Measurements from ENCODE around the gene OR8H3. TPM values are rescaled to one million over a fixed set of nuclear protein-coding genes. Genes with fewer than 3 reads are reported as not detected.

The OR8H3 gene
- total and polyA plus RNA-seq, 2 of the 4 experiments (the other 2 are of a cell fraction): not detected

GRCh38 chr11:56103210-56103737 is 18.9 kb upstream of the OR8H3 start, which contains the start of gene OR8H2:
Gene OR8H2 (plus strand): TSS chr11:56103687. CDS start chr11:56105043, 1,356 bp downstream.
- H3K18ac ChIP-seq (ENCODE audit: low read depth, low read length): no peak within 1 kb of the TSS
- H2AK9ac ChIP-seq (replicated peaks; ENCODE audit: low read depth, low read length, poor library complexity): no peak within 1 kb of the TSS
- BruUV-seq (replicated peaks): no TSS peak
- no peaks in the 10 kb centered on the region for H3K36me3 ChIP-seq (ENCODE audit: control insufficient read depth, insufficient read depth, low read length)
- no peak within 1 kb of the TSS for H2BK20ac ChIP-seq (ENCODE audit: low read depth, low read length)
- no peaks in the 10 kb centered on the region for H3K4me1 ChIP-seq (ENCODE audit: control insufficient read depth, insufficient read depth, low read length)
- H4K8ac ChIP-seq (ENCODE audit: low read depth in 2 of 2, low read length in 2 of 2): no peak within 1 kb of the TSS
- no peak within 1 kb of the TSS for H3K27ac ChIP-seq (ENCODE audit: insufficient read depth, low read length)
- H3K9me1 ChIP-seq (ENCODE audit: insufficient read depth, low read length): no peaks in the 10 kb centered on the region
- in situ Hi-C loops (cut with MboI; ENCODE audit: low sequenced_read_pairs) (no loop called here), dilution Hi-C loops (cut with HindIII; ENCODE audit: low sequenced_read_pairs, unreplicated experiment) (no loop called here), intact Hi-C loops (cut with micrococcal nuclease) (no loop called here)
- no peak within 1 kb of the TSS for H2AK5ac ChIP-seq (ENCODE audit: low read depth, low read length)
- no peak within 1 kb of the TSS for H3K9ac ChIP-seq (ENCODE audit: low read depth, low read length)
- no peaks in the 10 kb centered on the region for H4K20me1 ChIP-seq (ENCODE audit: insufficient read depth, low read length)
- no peak within 1 kb of the TSS for H4K5ac ChIP-seq (ENCODE audit: low read depth, low read length)
- H3K56ac ChIP-seq (ENCODE audit: extremely low read depth, insufficient read depth, low read length): no peak within 1 kb of the TSS
- no peak within 1 kb of the TSS for H3K4ac ChIP-seq (ENCODE audit: low read depth, low read length)
- H2AFZ ChIP-seq (replicated peaks; ENCODE audit: low read length, poor library complexity): no peak within 1 kb of the TSS
- H3K4me2 ChIP-seq (ENCODE audit: low read depth, low read length): no peak within 1 kb of the TSS
- H4K91ac ChIP-seq (ENCODE audit: insufficient read depth, low read depth, low read length): no peak within 1 kb of the TSS
- no peak within 1 kb of the TSS for H3K4me3 ChIP-seq (ENCODE audit: insufficient read depth, low read depth, low read length)
- H3K23ac ChIP-seq (ENCODE audit: low read depth, low read length): no peak within 1 kb of the TSS
- ChIA-PET CTCF (no interaction called here), POLR2A (ENCODE audit: unreplicated experiment) (no interaction called here)
- DNase-seq: no peak
- H3K14ac ChIP-seq (replicated peaks; ENCODE audit: low read depth, low read length): no peak within 1 kb of the TSS
- no peak within 1 kb of the TSS for H2BK120ac ChIP-seq (ENCODE audit: low read depth, low read length)
- no peaks in the 10 kb centered on the region for H3K79me1 ChIP-seq (ENCODE audit: low read depth in 1 of 2, low read length in 2 of 2)
- TF ChIP-seq CTCF (conservative IDR thresholded peaks at IDR 0.05; ENCODE audit: low read depth, low read length) (no peak), CHD1 (IDR thresholded peaks at IDR 0.05; ENCODE audit: low read depth, low read length) (no peak), FOS (IDR thresholded peaks at IDR 0.05; ENCODE audit: low read depth, low read length) (no peak), POLR2A (IDR thresholded peaks at IDR 0.05; ENCODE audit: low read depth, low read length) (no peak), MAZ (IDR thresholded peaks at IDR 0.05; ENCODE audit: borderline replicate concordance, low read depth, low read length) (no peak)
- TF ChIP-seq, protein P1, sequence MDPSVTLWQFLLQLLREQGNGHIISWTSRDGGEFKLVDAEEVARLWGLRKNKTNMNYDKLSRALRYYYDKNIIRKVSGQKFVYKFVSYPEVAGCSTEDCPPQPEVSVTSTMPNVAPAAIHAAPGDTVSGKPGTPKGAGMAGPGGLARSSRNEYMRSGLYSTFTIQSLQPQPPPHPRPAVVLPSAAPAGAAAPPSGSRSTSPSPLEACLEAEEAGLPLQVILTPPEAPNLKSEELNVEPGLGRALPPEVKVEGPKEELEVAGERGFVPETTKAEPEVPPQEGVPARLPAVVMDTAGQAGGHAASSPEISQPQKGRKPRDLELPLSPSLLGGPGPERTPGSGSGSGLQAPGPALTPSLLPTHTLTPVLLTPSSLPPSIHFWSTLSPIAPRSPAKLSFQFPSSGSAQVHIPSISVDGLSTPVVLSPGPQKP (IDR thresholded peaks at IDR 0.05; ENCODE audit: borderline replicate concordance, low read depth, low read length): no peak
- ATAC-seq (ENCODE audit: low read depth): no peak
- no peaks in the 10 kb centered on the region for H3K27me3 ChIP-seq (ENCODE audit: control insufficient read depth, insufficient read depth, low read length)
- H2BK15ac ChIP-seq (ENCODE audit: low read depth, low read length): no peak within 1 kb of the TSS
- H2BK5ac ChIP-seq (ENCODE audit: low read depth, low read length, poor library complexity, severe bottlenecking): no peak within 1 kb of the TSS
- no peaks in the 10 kb centered on the region for H3K9me3 ChIP-seq (ENCODE audit: control insufficient read depth, insufficient read depth, low read length)
